ENCODE measurements around the gene THRB.
"Not testable (repeated sequence)": the region's sequence is repeated elsewhere in the genome, so short reads cannot be mapped to it uniquely, and the experiment has no call there.

THRB gene

GRCh38 chr3:24450160-24450907, 44.3 kb downstream of the THRB start:
- DNase-seq (ENCODE audit: low read depth, low spot score) = no peak

GRCh38 chr3:24447836-24448235, 46.8 kb downstream of the THRB start:
- DNase-seq (ENCODE audit: low read depth, low spot score) = no peak

GRCh38 chr3:24446032-24446431, 48.6 kb downstream of the THRB start:
- DNase-seq (ENCODE audit: low read depth, low spot score) = no peak

- no peak for DNase-seq (ENCODE audit: low read depth, low spot score)
Observed at GRCh38 chr3:24443476-24443875, 51.2 kb downstream of the THRB start.

- DNase-seq (ENCODE audit: low read depth, low spot score) = no peak
Observed at GRCh38 chr3:24440760-24441464, 53.7 kb downstream of the THRB start.

GRCh38 chr3:24439021-24439420, 55.6 kb downstream of the THRB start:
- no peak for DNase-seq (ENCODE audit: low read depth, low spot score)

- no peak for DNase-seq (ENCODE audit: low read depth, low spot score)
Observed at GRCh38 chr3:24437326-24437725, 57.3 kb downstream of the THRB start.

GRCh38 chr3:24435584-24435983, 59.1 kb downstream of the THRB start:
- no peak for DNase-seq (ENCODE audit: low read depth, low spot score)

GRCh38 chr3:24434651-24435050, 60.0 kb downstream of the THRB start:
- no peak for DNase-seq (ENCODE audit: low read depth, low spot score)

- no peak for DNase-seq (ENCODE audit: low read depth, low spot score)
Observed at GRCh38 chr3:24433838-24434591, 60.6 kb downstream of the THRB start.

GRCh38 chr3:24432989-24433388, 61.7 kb downstream of the THRB start:
- no peak for DNase-seq (ENCODE audit: low read depth, low spot score)

- no peak for DNase-seq (ENCODE audit: low read depth, low spot score)
Observed at GRCh38 chr3:24428481-24428880, 66.2 kb downstream of the THRB start.

GRCh38 chr3:24426896-24427295, 67.8 kb downstream of the THRB start:
- DNase-seq (ENCODE audit: low read depth, low spot score) = no peak

GRCh38 chr3:24420829-24421228, 73.8 kb downstream of the THRB start:
- not testable (repeated sequence) for DNase-seq (ENCODE audit: low read depth, low spot score)

GRCh38 chr3:24420224-24420623, 74.4 kb downstream of the THRB start:
- DNase-seq (ENCODE audit: low read depth, low spot score) = no peak

- no peak for DNase-seq (ENCODE audit: low read depth, low spot score)
Observed at GRCh38 chr3:24419067-24419791, 75.4 kb downstream of the THRB start.

- no peak for DNase-seq (ENCODE audit: low read depth, low spot score)
Observed at GRCh38 chr3:24417730-24418129, 76.9 kb downstream of the THRB start.

- DNase-seq (ENCODE audit: low read depth, low spot score) = no peak
Observed at GRCh38 chr3:24416224-24416623, 78.4 kb downstream of the THRB start.

GRCh38 chr3:24415824-24416223, 78.8 kb downstream of the THRB start:
- DNase-seq (ENCODE audit: low read depth, low spot score) = no peak

GRCh38 chr3:24413662-24414061, 81.0 kb downstream of the THRB start:
- not testable (repeated sequence) for DNase-seq (ENCODE audit: low read depth, low spot score)

- no peak for DNase-seq (ENCODE audit: low read depth, low spot score)
Observed at GRCh38 chr3:24410860-24411259, 83.8 kb downstream of the THRB start.

Measured in iPS DF 19.7 (cell line).